ENCODE results near the gene DYNC2LI1.

The DYNC2LI1 gene

GRCh38 chr2:43776324-43776723, 2.5 kb downstream of the DYNC2LI1 start:
- POLR2A ChIA-PET = no interaction called here
- TF ChIP-seq ZNF211 (tag by site-specific recombination; IDR thresholded peaks at IDR 0.05; ENCODE audit: low read depth) (no peak), ZNF501 (tag by site-specific recombination; IDR thresholded peaks at IDR 0.05) (no peak), PRDM2 (tag by site-specific recombination; IDR thresholded peaks at IDR 0.05; ENCODE audit: borderline replicate concordance) (no peak), ZNF423 (tag by site-specific recombination; IDR thresholded peaks at IDR 0.05) (no peak), ZNF521 (tag by site-specific recombination; IDR thresholded peaks at IDR 0.05) (no peak), ZNF660 (tag by site-specific recombination; IDR thresholded peaks at IDR 0.05) (no peak), SCRT2 (tag by site-specific recombination; IDR thresholded peaks at IDR 0.05) (no peak), PRDM4 (tag by site-specific recombination; IDR thresholded peaks at IDR 0.05) (no peak), ZIC2 (tag by site-specific recombination; IDR thresholded peaks at IDR 0.05) (no peak), ZXDB (tag by site-specific recombination; IDR thresholded peaks at IDR 0.05) (no peak), ZNF530 (tag by site-specific recombination; IDR thresholded peaks at IDR 0.05; ENCODE audit: low read depth) (no peak), ZNF133 (tag by site-specific recombination; IDR thresholded peaks at IDR 0.05) (no peak), ZNF544 (tag by site-specific recombination; IDR thresholded peaks at IDR 0.05) (no peak), ZNF112 (tag by site-specific recombination; IDR thresholded peaks at IDR 0.05) (no peak), OVOL3 (tag by site-specific recombination; IDR thresholded peaks at IDR 0.05) (no peak), ZNF514 (tag by site-specific recombination; IDR thresholded peaks at IDR 0.05) (no peak), ZNF292 (tag by site-specific recombination; IDR thresholded peaks at IDR 0.05; ENCODE audit: borderline replicate concordance, low read depth) (no peak), ZNF645 (tag by site-specific recombination; IDR thresholded peaks at IDR 0.05) (no peak), ZNF776 (tag by site-specific recombination; IDR thresholded peaks at IDR 0.05; ENCODE audit: borderline replicate concordance) (no peak)
- Histone ChIP-seq H3K9me3 (ENCODE audit: control insufficient read depth, insufficient read depth, low read depth, low read length) (no peaks in the 10 kb centered on the region), H3K27ac (ENCODE audit: extremely low read depth, low read depth, low read length) (no peak overlapping the region), H3K36me3 (ENCODE audit: control insufficient read depth in 2 of 2, insufficient read depth in 1 of 2, low read length in 2 of 2) (peaks cover 0 to 17% of the 10 kb centered on the region in 2 experiments; a peak in 2 of 3 replicates), H3K4me1 (ENCODE audit: control insufficient read depth, insufficient read depth, low read length) (no peaks in the 10 kb centered on the region), H3K4me3 (ENCODE audit: low read depth, low read length) (no peak overlapping the region)
- CTCF ChIA-PET = no interaction called here

Measured in HEK293 (cell line).